ENCODE measurements around the gene NCBP2L.

The NCBP2L gene

DNA sequence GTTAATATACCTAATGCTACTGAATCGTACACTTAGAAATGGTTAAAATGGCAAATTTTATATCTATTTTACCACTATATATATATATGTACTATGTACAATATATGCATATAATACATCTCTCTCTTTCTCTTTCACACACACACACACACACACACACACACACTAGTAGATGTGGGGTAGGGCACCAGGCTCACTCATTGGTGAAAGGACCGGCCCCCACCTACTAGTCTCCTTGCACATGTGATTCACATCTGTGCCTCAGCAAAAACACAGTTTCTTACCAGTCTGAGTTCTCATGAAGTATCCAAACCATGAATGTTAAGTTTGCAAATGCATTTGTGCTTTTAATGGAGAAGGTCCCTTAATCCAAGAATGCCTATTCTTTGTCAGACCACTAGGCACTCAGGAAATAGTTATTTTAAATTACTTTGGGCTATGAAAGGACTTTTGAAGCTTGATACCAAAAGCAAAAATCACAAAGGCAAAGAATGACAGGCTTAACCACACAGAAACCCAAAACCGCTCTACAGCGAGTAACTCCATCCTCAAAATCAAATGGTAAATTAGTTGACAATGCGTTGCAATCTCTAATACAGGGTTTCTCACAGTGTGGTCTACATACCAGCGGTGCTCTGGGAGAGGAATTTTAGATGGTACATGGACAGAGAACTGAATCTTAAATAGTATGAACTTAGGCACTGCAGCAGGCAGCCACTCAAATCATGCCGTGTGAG is 7.8 kb upstream of the NCBP2L start:
- no peak for DNase-seq (ENCODE audit: low read depth)
- TF ChIP-seq, protein P1, sequence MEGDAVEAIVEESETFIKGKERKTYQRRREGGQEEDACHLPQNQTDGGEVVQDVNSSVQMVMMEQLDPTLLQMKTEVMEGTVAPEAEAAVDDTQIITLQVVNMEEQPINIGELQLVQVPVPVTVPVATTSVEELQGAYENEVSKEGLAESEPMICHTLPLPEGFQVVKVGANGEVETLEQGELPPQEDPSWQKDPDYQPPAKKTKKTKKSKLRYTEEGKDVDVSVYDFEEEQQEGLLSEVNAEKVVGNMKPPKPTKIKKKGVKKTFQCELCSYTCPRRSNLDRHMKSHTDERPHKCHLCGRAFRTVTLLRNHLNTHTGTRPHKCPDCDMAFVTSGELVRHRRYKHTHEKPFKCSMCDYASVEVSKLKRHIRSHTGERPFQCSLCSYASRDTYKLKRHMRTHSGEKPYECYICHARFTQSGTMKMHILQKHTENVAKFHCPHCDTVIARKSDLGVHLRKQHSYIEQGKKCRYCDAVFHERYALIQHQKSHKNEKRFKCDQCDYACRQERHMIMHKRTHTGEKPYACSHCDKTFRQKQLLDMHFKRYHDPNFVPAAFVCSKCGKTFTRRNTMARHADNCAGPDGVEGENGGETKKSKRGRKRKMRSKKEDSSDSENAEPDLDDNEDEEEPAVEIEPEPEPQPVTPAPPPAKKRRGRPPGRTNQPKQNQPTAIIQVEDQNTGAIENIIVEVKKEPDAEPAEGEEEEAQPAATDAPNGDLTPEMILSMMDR (IDR thresholded peaks at IDR 0.05; ENCODE audit: control insufficient read depth, insufficient read depth, low read depth, low read length, missing control alignments): no peak
- H3K4me3 ChIP-seq (ENCODE audit: control insufficient read depth, low read depth, low read length): no peak overlapping the region

DNA sequence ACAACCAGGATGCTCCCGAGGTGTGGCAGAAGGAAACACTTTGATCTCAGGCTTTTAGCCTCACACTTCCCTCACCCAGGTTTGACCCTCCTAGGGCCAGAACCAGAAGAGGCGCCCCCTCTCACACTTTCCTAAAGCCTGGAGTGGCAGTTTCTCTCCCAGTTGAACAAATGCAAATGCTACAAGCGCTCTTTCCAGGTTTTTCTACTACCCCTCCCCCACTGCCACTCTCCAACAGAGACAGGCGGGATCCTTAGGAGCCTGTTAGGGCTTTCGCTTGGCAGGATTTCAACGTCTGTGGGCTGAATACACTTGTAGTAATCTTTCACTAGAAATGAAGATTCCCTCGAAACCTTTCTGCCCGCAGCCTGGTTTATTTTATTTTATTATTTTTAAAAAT is 4.3 kb upstream of the NCBP2L start:
- no peak for DNase-seq (ENCODE audit: low read depth)
- TF ChIP-seq, protein P1 (IDR thresholded peaks at IDR 0.05; ENCODE audit: control insufficient read depth, insufficient read depth, low read depth, low read length, missing control alignments): no peak
- H3K4me3 ChIP-seq (ENCODE audit: control insufficient read depth, low read depth, low read length): no peak overlapping the region

DNA sequence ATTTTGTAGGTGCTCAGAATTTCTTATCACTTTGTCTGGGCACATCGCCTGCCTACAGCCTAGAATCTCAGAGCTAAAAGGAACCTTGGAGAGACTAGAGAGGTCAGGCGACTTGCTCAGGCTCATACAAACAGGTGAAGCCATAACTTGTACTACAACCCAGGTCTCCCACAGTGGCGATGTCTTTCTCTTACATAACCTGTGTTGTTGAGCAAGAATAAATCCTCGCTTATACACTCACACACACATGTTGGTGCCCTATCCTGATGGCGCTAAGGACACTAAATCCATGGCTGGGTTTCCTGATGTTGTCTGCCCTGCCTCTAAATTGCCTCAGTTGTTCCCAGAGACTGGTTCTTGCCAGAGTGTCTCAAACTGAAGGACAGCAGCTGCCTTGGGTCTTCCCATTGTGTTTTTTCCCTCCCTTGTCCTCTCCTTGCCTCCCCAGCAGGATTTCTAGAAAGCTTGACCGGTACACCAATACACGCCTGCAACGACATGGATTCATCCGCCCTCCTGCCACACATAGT is 3.6 kb upstream of the NCBP2L start:
- H3K4me3 ChIP-seq (ENCODE audit: control insufficient read depth, low read depth, low read length): no peak overlapping the region
- TF ChIP-seq, protein P1 (IDR thresholded peaks at IDR 0.05; ENCODE audit: control insufficient read depth, insufficient read depth, low read depth, low read length, missing control alignments): no peak
- DNase-seq (ENCODE audit: low read depth): no peak

DNA sequence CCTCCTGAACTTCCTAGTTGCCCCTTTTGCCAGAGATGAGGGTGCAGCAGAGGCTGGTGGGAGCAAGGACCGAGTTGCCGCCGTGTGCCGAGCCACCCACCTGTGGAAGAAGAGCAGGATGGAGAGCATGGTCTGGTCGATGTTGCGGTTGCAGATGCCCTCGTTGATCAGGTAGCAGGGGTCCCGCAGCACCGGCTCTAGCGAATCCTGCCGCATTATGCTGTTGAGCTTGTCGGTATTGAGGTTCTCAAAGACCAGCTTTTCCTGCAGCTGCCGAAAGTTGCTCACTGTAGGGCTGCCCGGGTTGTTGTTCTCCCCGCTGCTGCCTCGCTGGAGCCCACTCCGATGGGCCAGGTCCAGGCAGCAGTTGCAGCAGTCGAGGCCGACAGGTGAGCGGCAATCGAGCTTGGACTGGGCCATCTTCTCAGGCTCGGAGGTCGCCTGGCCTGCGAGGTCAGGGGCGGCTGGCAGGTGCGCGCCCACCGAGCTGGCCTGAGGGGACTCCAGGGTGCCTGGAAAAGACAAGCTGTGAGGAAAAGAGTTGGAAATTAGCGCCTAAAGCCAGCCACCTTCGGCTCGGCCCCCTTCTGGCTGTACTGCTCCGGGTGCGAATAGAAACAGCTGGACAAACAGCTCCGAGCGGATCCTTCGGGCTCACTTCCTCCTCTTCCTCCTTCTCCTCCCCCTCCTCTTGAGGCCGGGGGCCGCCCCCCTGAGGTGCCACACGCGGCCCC is 2.4 kb upstream of the NCBP2L start:
- peak overlapping the region; percentile 48 for H3K4me3 ChIP-seq (ENCODE audit: control insufficient read depth, low read depth, low read length)
- DNase-seq (ENCODE audit: low read depth): no peak
- TF ChIP-seq, protein P1 (IDR thresholded peaks at IDR 0.05; ENCODE audit: control insufficient read depth, insufficient read depth, low read depth, low read length, missing control alignments): no peak

DNA sequence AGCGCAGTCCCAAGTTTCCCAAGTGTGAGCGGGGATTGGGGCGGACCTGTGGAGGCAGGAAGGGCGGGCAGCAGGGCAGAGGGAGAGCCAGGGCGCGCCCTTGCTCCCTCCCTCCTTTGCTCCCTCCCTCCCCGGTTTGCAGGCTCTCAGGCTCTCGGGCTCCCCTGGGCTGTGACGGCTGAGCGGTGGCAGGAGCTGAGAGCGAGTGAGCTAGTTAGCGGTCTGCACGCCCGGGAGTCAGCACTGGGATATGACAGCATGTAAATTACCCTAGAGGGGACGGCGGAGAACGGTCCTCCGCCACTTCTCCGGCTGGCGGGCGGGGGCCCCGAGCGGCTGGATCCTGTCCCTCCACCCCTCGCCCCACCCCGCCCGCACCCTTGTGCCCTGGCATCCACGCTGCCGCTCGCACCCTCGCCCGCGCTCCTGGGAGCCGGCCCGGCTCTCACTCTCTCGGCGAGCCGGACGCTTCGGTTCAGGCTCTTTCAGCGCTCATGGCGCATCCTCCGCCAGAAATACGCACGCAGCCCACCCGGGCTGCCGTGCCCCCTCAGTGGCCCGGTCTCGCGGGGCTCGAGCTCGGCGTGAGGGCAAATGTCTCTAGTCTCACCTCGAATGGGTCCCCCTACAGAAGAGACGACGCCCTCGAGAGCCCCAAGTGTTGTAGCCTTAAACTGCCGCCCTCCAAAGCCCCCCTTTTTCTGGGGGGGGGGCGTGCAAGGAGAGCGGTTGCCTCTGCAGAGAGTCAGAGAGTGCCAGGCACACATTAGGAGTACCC is 1.6 kb upstream of the NCBP2L start, which contains the start of gene TSC22D3:
TSS of gene TSC22D3 (minus strand) at position 54 of the 778 bp plus-strand sequence. CDS start 368 bp downstream, outside the sequence.
- H3K4me3 ChIP-seq (ENCODE audit: control insufficient read depth, low read depth, low read length): peak within 1 kb of the TSS; percentile 48
- TF ChIP-seq, protein P1 (IDR thresholded peaks at IDR 0.05; ENCODE audit: control insufficient read depth, insufficient read depth, low read depth, low read length, missing control alignments): peak; percentile 8
- DNase-seq (ENCODE audit: low read depth): peak; percentile 1
